ENCODE measurements around the gene SIVA1. TPM values are rescaled to one million over a fixed set of nuclear protein-coding genes. Genes with fewer than 3 reads are reported as not detected.
A peak's percentile ranks its signal among the peaks of the same experiment; 100 is the strongest.

Gene SIVA1
- total RNA-seq, 5 donors from 2014 or later (not counting 1 experiment from before 2014, with no cell fraction given), result 62.3 to 93.5 (median 79.5) TPM

DNA sequence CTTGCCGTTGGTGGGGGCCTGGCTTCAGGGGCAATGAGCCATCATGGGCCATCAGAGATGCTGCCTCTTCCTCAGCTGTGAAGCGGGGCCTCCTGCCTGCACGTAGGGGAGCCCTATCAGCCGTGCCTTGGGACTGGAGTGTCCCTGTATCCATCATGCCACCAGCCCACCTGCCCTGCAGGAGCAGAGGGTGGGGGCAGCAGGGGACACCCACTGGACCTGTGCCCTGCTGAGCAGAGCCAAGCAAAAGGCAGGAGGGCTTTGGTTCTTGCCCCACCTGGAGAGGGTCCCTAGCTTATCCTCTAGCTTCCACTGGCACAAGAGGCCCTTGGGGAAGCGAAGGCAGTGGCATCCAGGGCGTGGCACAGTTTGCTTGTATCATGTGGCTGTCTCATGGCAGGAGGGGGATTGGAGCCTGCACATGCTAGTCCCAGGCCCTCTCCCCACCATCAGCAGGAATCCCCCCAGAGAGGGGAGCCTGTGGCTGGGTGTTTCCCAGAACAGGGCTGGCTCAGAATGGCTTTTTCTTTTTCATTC is 18.8 kb upstream of the SIVA1 start:
- Histone ChIP-seq H3K9me3 (no peaks in the 10 kb centered on the region), H3K4me3 (ENCODE audit: control insufficient read depth in 1 of 2, extremely low read depth in 1 of 2, low read length in 1 of 2) (no peak overlapping the region), H3K27me3 (replicated peaks in 1 of 2; ENCODE audit: control insufficient read depth in 2 of 2, extremely low read depth in 1 of 2, insufficient read depth in 2 of 2, low read length in 1 of 2) (peaks cover 0 to 29% of the 10 kb centered on the region in 2 experiments), H3K4me1 (ENCODE audit: control insufficient read depth in 1 of 2, extremely low read depth in 1 of 2, insufficient read depth in 2 of 2, low read length in 2 of 2) (no peaks in the 10 kb centered on the region), H3K27ac (ENCODE audit: low read length) (no peak overlapping the region), H3K36me3 (ENCODE audit: control insufficient read depth in 2 of 2, extremely low read depth in 1 of 2, insufficient read depth in 1 of 2, low read length in 1 of 2) (no peaks in the 10 kb centered on the region)
- peak in 1 of 4 experiments; percentile 12 for ATAC-seq (replicated peaks in 1 of 4)
- WGBS (ENCODE audit: insufficient coverage), result 92% methylated on average over 4 of the region's 6 CpGs
- H3K4me3 Mint-ChIP-seq, result no peak overlapping the region
- H3K27me3 Mint-ChIP-seq, result no peaks in the 10 kb centered on the region
- DNase-seq, result no peak
- no peak overlapping the region for H3K27ac Mint-ChIP-seq
- no peaks in the 10 kb centered on the region for H3K4me1 Mint-ChIP-seq
- H3K36me3 Mint-ChIP-seq, result no peaks in the 10 kb centered on the region
- POLR2A ChIA-PET, result no interaction called here
- no peaks in the 10 kb centered on the region for H3K9me3 Mint-ChIP-seq
- CTCF ChIA-PET, result no interaction called here

GRCh38 chr14:104734601-104734990 is 18.4 kb upstream of the SIVA1 start:
- WGBS (ENCODE audit: insufficient coverage), result 85% methylated on average over 9 of the region's 9 CpGs
- ChIA-PET CTCF (no interaction called here), POLR2A (no interaction called here)

DNA sequence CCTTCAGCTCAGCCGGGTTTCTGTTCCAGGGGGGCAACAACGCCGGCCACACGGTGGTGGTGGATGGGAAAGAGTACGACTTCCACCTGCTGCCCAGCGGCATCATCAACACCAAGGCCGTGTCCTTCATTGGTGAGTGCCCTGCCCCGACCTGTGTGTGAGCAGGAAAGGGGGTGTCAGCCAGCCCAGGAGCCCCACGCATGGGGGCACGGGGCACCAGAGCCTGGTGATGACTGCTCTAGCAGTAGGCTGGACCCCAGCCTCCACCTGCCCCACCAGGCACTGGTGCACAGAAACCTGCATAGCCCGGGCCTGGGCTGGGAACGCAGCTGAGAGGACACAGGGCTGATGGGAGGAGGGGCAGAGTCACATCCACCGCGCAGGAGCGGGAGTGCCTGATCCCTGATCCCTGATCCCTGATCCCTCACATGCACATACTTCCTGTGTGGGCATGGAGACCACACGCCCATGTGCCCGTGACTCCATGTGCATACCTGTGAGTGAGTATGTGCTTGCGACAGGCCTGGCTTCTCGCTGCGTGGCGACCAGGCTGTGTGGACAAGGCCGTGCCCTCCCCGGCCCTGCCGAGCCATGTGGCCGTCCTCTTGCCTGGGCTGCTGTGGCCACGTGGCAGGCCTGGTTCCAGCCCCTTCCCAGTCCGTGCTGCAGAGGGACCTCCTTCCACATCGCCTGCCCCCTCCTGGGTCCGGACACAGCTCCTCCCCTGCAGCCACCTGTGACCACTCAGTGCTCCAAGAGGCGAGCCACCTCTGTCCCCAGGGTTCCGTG is 17.8 kb upstream of the SIVA1 start:
- WGBS (ENCODE audit: insufficient coverage), result 86% methylated on average over 26 of the region's 31 CpGs
- Histone ChIP-seq H3K27me3 (replicated peaks in 1 of 2; ENCODE audit: control insufficient read depth in 2 of 2, extremely low read depth in 1 of 2, insufficient read depth in 2 of 2, low read length in 1 of 2) (peaks cover 0 to 33% of the 10 kb centered on the region in 2 experiments), H3K36me3 (ENCODE audit: control insufficient read depth in 2 of 2, extremely low read depth in 1 of 2, insufficient read depth in 1 of 2, low read length in 1 of 2) (no peaks in the 10 kb centered on the region), H3K4me3 (ENCODE audit: control insufficient read depth in 1 of 2, extremely low read depth in 1 of 2, low read length in 1 of 2) (no peak overlapping the region), H3K4me1 (ENCODE audit: control insufficient read depth in 1 of 2, extremely low read depth in 1 of 2, insufficient read depth in 2 of 2, low read length in 2 of 2) (no peaks in the 10 kb centered on the region), H3K27ac (ENCODE audit: low read length) (no peak overlapping the region), H3K9me3 (no peaks in the 10 kb centered on the region)
- H3K4me3 Mint-ChIP-seq, result no peak overlapping the region
- no peaks in the 10 kb centered on the region for H3K27me3 Mint-ChIP-seq
- no peak overlapping the region for H3K27ac Mint-ChIP-seq
- CTCF ChIA-PET, result no interaction called here
- H3K9me3 Mint-ChIP-seq, result no peaks in the 10 kb centered on the region
- no peaks in the 10 kb centered on the region for H3K4me1 Mint-ChIP-seq
- ATAC-seq (replicated peaks in 1 of 4) (no peak), DNase-seq (no peak)
- H3K36me3 Mint-ChIP-seq, result no peaks in the 10 kb centered on the region
- POLR2A ChIA-PET, result no interaction called here

More at GRCh38 chr14:104734601-104734990, 18.4 kb upstream of the SIVA1 start:
- Histone ChIP-seq H3K9me3 (no peaks in the 10 kb centered on the region), H3K4me3 (ENCODE audit: control insufficient read depth in 1 of 2, extremely low read depth in 1 of 2, low read length in 1 of 2) (no peak overlapping the region), H3K27ac (ENCODE audit: low read length) (no peak overlapping the region), H3K27me3 (replicated peaks in 1 of 2; ENCODE audit: control insufficient read depth in 2 of 2, extremely low read depth in 1 of 2, insufficient read depth in 2 of 2, low read length in 1 of 2) (peaks cover 0 to 32% of the 10 kb centered on the region in 2 experiments), H3K36me3 (ENCODE audit: control insufficient read depth in 2 of 2, extremely low read depth in 1 of 2, insufficient read depth in 1 of 2, low read length in 1 of 2) (no peaks in the 10 kb centered on the region), H3K4me1 (ENCODE audit: control insufficient read depth in 1 of 2, extremely low read depth in 1 of 2, insufficient read depth in 2 of 2, low read length in 2 of 2) (no peaks in the 10 kb centered on the region)
- no peak overlapping the region for H3K27ac Mint-ChIP-seq
- H3K4me3 Mint-ChIP-seq, result no peak overlapping the region
- ATAC-seq (replicated peaks in 1 of 4) (no peak), DNase-seq (no peak)
- H3K4me1 Mint-ChIP-seq, result no peaks in the 10 kb centered on the region
- no peaks in the 10 kb centered on the region for H3K36me3 Mint-ChIP-seq
- no peaks in the 10 kb centered on the region for H3K27me3 Mint-ChIP-seq
- no peaks in the 10 kb centered on the region for H3K9me3 Mint-ChIP-seq

- POLR2A ChIA-PET, result no interaction called here
These were observed 16.9 kb upstream of the SIVA1 start for GRCh38 chr14:104735830-104736642.

GRCh38 chr14:104738375-104739019 is 14.4 kb upstream of the SIVA1 start:
- 87% methylated on average over 17 of the region's 18 CpGs for WGBS (ENCODE audit: insufficient coverage)
- Histone ChIP-seq H3K4me3 (ENCODE audit: control insufficient read depth in 1 of 2, extremely low read depth in 1 of 2, low read length in 1 of 2) (no peak overlapping the region), H3K4me1 (ENCODE audit: control insufficient read depth in 1 of 2, extremely low read depth in 1 of 2, insufficient read depth in 2 of 2, low read length in 2 of 2) (no peaks in the 10 kb centered on the region), H3K27ac (ENCODE audit: low read length) (no peak overlapping the region), H3K36me3 (ENCODE audit: control insufficient read depth in 2 of 2, extremely low read depth in 1 of 2, insufficient read depth in 1 of 2, low read length in 1 of 2) (no peaks in the 10 kb centered on the region), H3K27me3 (replicated peaks in 1 of 2; ENCODE audit: control insufficient read depth in 2 of 2, extremely low read depth in 1 of 2, insufficient read depth in 2 of 2, low read length in 1 of 2) (peaks cover 0 to 25% of the 10 kb centered on the region in 2 experiments), H3K9me3 (no peaks in the 10 kb centered on the region)
- no peak overlapping the region for H3K27ac Mint-ChIP-seq
- POLR2A ChIA-PET, result interaction anchor here in 1 of 2 donors (0.6 kb wide), 1 partner anchor 90 kb away, joined by 4 read pairs; no protein-coding TSS in a partner anchor
- DNase-seq, result no peak
- CTCF ChIA-PET, result no interaction called here
- no peaks in the 10 kb centered on the region for H3K4me1 Mint-ChIP-seq
- no peak overlapping the region for H3K4me3 Mint-ChIP-seq
- no peaks in the 10 kb centered on the region for H3K36me3 Mint-ChIP-seq
- no peaks in the 10 kb centered on the region for H3K27me3 Mint-ChIP-seq
- H3K9me3 Mint-ChIP-seq, result no peaks in the 10 kb centered on the region
- ATAC-seq (replicated peaks in 1 of 4), result no peak

More at GRCh38 chr14:104735830-104736642, 16.9 kb upstream of the SIVA1 start:
- no peaks in the 10 kb centered on the region for H3K9me3 Mint-ChIP-seq
- no peaks in the 10 kb centered on the region for H3K27me3 Mint-ChIP-seq
- Histone ChIP-seq H3K27ac (ENCODE audit: low read length) (no peak overlapping the region), H3K4me1 (ENCODE audit: control insufficient read depth in 1 of 2, extremely low read depth in 1 of 2, insufficient read depth in 2 of 2, low read length in 2 of 2) (no peaks in the 10 kb centered on the region), H3K4me3 (ENCODE audit: control insufficient read depth in 1 of 2, extremely low read depth in 1 of 2, low read length in 1 of 2) (no peak overlapping the region), H3K27me3 (replicated peaks in 1 of 2; ENCODE audit: control insufficient read depth in 2 of 2, extremely low read depth in 1 of 2, insufficient read depth in 2 of 2, low read length in 1 of 2) (peaks cover 0 to 33% of the 10 kb centered on the region in 2 experiments), H3K36me3 (ENCODE audit: control insufficient read depth in 2 of 2, extremely low read depth in 1 of 2, insufficient read depth in 1 of 2, low read length in 1 of 2) (no peaks in the 10 kb centered on the region), H3K9me3 (no peaks in the 10 kb centered on the region)
- H3K27ac Mint-ChIP-seq, result no peak overlapping the region
- ATAC-seq (replicated peaks in 1 of 4), result no peak
- CTCF ChIA-PET, result no interaction called here
- DNase-seq, result no peak
- no peak overlapping the region for H3K4me3 Mint-ChIP-seq
- no peaks in the 10 kb centered on the region for H3K4me1 Mint-ChIP-seq
- 66% methylated on average over 19 of the region's 26 CpGs for WGBS (ENCODE audit: insufficient coverage)
- H3K36me3 Mint-ChIP-seq, result no peaks in the 10 kb centered on the region

DNA sequence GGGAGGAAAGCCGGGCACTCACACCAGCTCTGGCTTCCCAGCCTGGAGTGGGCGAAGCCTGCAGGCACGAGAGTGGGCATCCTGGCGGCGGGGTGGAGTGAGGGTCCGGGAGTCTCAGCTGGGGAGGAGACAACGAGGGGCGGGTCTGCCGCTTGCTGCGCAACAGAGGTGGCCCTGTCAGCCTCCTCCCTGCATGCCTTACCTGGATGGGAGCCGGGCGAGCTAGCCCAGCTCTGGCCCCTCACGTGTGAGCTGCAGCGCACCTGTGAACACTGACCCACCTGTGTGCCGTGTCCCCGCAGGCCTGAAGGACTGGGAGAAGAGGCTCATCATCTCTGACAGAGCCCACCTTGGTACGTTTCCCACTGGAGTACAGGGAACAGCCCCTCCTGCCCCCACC is 13.9 kb upstream of the SIVA1 start:
- H3K4me3 ChIP-seq (ENCODE audit: control insufficient read depth in 1 of 2, extremely low read depth in 1 of 2, low read length in 1 of 2), result no peak overlapping the region
- Mint-ChIP-seq H3K27me3 (no peaks in the 10 kb centered on the region), H3K27ac (no peak overlapping the region), H3K9me3 (no peaks in the 10 kb centered on the region), H3K4me3 (no peak overlapping the region), H3K36me3 (no peaks in the 10 kb centered on the region), H3K4me1 (no peaks in the 10 kb centered on the region)
- no peak for ATAC-seq (replicated peaks in 1 of 4)
- no peak for DNase-seq
- WGBS (ENCODE audit: insufficient coverage), result 88% methylated on average over 16 of the region's 17 CpGs
- ChIA-PET POLR2A (interaction anchor here in 1 of 2 donors (0.6 kb wide), 1 partner anchor 90 kb away, joined by 4 read pairs; no protein-coding TSS in a partner anchor), CTCF (no interaction called here)
- no peaks in the 10 kb centered on the region for H3K4me1 ChIP-seq (ENCODE audit: control insufficient read depth in 1 of 2, extremely low read depth in 1 of 2, insufficient read depth in 2 of 2, low read length in 2 of 2)
- no peak overlapping the region for H3K27ac ChIP-seq (ENCODE audit: low read length)
- peaks cover 0 to 28% of the 10 kb centered on the region in 2 experiments for H3K27me3 ChIP-seq (replicated peaks in 1 of 2; ENCODE audit: control insufficient read depth in 2 of 2, extremely low read depth in 1 of 2, insufficient read depth in 2 of 2, low read length in 1 of 2)
- H3K9me3 ChIP-seq, result no peaks in the 10 kb centered on the region
- no peaks in the 10 kb centered on the region for H3K36me3 ChIP-seq (ENCODE audit: control insufficient read depth in 2 of 2, extremely low read depth in 1 of 2, insufficient read depth in 1 of 2, low read length in 1 of 2)
